A673 (cell line): ENCODE data around the gene PTK7. TPM values are rescaled to one million over a fixed set of nuclear protein-coding genes. Genes with fewer than 3 reads are reported as not detected.

ENCODE experiments used
- BruUV-seq: library from RNA; stranded (reverse); fragments of 400-500 nt; replicated peaks from 2 replicates; lab custom pipeline; 2021; lab: Mats Ljungman, UMichigan
- CTCF ChIA-PET: fragments of 300-600 bp; sonication (Branson Sonifier 250); formaldehyde crosslinking; loops from one replicate; lab custom pipeline; 2022; ENCODE audit warnings: antibody characterized with exemption; lab: Charles Lee
- POLR2A ChIA-PET: fragments of 300-600 bp; sonication (Branson Sonifier 250); formaldehyde crosslinking; loops from one replicate; lab custom pipeline; 2022; ENCODE audit warnings: antibody characterized with exemption; ENCODE audit not compliant: low non-redundant PET; lab: Charles Lee
- DNase-seq: peaks from one replicate; pipeline ENCODE4 v3.0.0-alpha.2; 2015; ENCODE audit warnings: low spot score
- H3K27ac ChIP-seq: fragments of 200-600 bp; sonication (generic); 2 replicates; pipeline ENCODE4 v1.5.1; 2016; ENCODE audit warnings: mixed run types, low read depth, mild to moderate bottlenecking, mixed read lengths, antibody characterized with exemption, low read length; ENCODE audit not compliant: poor library complexity, severe bottlenecking
- H3K27me3 ChIP-seq: fragments of 200-600 bp; sonication (generic); replicated peaks from 2 replicates; pipeline ENCODE4 v1.6.1; 2017; ENCODE audit warnings: mixed run types, low read depth, mild to moderate bottlenecking, mixed read lengths, antibody characterized with exemption, low read length; ENCODE audit not compliant: insufficient read depth, poor library complexity
- H3K36me3 ChIP-seq: fragments of 200-600 bp; sonication (generic); 2 replicates; pipeline ENCODE4 v1.6.1; 2016; ENCODE audit warnings: mixed run types, mild to moderate bottlenecking, mixed read lengths, antibody characterized with exemption, low read length; ENCODE audit not compliant: insufficient read depth, poor library complexity, severe bottlenecking
- H3K4me1 ChIP-seq: fragments of 200-600 bp; sonication (generic); 2 replicates; pipeline ENCODE4 v1.6.1; 2017; ENCODE audit warnings: mixed run types, mild to moderate bottlenecking, mixed read lengths, antibody characterized with exemption, low read length; ENCODE audit not compliant: insufficient read depth, poor library complexity, severe bottlenecking
- H3K4me3 ChIP-seq: fragments of 200-600 bp; sonication (generic); 2 replicates; pipeline ENCODE4 v1.5.1; 2016; ENCODE audit warnings: low read depth, mixed run types, mild to moderate bottlenecking, mixed read lengths, low read length; ENCODE audit not compliant: poor library complexity, severe bottlenecking
- H3K9me3 ChIP-seq: fragments of 200-600 bp; sonication (generic); 2 replicates; pipeline ENCODE4 v1.6.1; 2016; ENCODE audit warnings: mixed run types, low read depth, mild to moderate bottlenecking, mixed read lengths, antibody characterized with exemption, low read length; ENCODE audit not compliant: poor library complexity, severe bottlenecking
- EZH2 ChIP-seq: fragments of 200-600 bp; sonication (generic); IDR thresholded peaks from 2 replicates; pipeline ENCODE4 v1.6.1; 2017; ENCODE audit warnings: borderline replicate concordance, low read depth, mild to moderate bottlenecking, mixed read lengths, antibody characterized with exemption, low read length; ENCODE audit not compliant: poor library complexity, severe bottlenecking
- intact Hi-C: fragments of 100-400 bp; cut with micrococcal nuclease; formaldehyde crosslinking; loops from one replicate; pipeline ENCODE4 v1.10.0; 2022; ENCODE audit not compliant: unreplicated experiment
- total RNA-seq: library from RNA; stranded (reverse); gene quantifications from 2 replicates; pipeline ENCODE4 v1.2.3, GENCODE V29; 2021
- TF ChIP-seq, protein P1 (sequence below): fragments of 300-800, 200-600 bp; sonication (generic); conservative IDR thresholded peaks from 2 replicates; pipeline ENCODE4 v1.5.1; 2017; ENCODE audit warnings: low read depth, mild to moderate bottlenecking, antibody characterized with exemption, low read length, moderate library complexity, mixed read lengths

The PTK7 gene
- total RNA-seq, 1 experiment from 2014 or later, result 84.5 TPM

GRCh38 chr6:43120944-43121913, 45.1 kb downstream of the PTK7 start:
- CTCF ChIA-PET, result no interaction called here
- intact Hi-C loops, result no loop called here
- no TSS peak for BruUV-seq
- H3K4me3 ChIP-seq, result no peak overlapping the region
- H3K9me3 ChIP-seq, result no peaks in the 10 kb centered on the region
- no peak for TF ChIP-seq EZH2
- TF ChIP-seq, protein P1, sequence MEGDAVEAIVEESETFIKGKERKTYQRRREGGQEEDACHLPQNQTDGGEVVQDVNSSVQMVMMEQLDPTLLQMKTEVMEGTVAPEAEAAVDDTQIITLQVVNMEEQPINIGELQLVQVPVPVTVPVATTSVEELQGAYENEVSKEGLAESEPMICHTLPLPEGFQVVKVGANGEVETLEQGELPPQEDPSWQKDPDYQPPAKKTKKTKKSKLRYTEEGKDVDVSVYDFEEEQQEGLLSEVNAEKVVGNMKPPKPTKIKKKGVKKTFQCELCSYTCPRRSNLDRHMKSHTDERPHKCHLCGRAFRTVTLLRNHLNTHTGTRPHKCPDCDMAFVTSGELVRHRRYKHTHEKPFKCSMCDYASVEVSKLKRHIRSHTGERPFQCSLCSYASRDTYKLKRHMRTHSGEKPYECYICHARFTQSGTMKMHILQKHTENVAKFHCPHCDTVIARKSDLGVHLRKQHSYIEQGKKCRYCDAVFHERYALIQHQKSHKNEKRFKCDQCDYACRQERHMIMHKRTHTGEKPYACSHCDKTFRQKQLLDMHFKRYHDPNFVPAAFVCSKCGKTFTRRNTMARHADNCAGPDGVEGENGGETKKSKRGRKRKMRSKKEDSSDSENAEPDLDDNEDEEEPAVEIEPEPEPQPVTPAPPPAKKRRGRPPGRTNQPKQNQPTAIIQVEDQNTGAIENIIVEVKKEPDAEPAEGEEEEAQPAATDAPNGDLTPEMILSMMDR, result no peak
- no peaks in the 10 kb centered on the region for H3K27me3 ChIP-seq
- POLR2A ChIA-PET, result no interaction called here
- H3K4me1 ChIP-seq, result peaks cover 12% of the 10 kb centered on the region
- DNase-seq, result peak; percentile 83
- H3K36me3 ChIP-seq, result no peaks in the 10 kb centered on the region
- H3K27ac ChIP-seq, result peak overlapping the region; percentile 64

DNA sequence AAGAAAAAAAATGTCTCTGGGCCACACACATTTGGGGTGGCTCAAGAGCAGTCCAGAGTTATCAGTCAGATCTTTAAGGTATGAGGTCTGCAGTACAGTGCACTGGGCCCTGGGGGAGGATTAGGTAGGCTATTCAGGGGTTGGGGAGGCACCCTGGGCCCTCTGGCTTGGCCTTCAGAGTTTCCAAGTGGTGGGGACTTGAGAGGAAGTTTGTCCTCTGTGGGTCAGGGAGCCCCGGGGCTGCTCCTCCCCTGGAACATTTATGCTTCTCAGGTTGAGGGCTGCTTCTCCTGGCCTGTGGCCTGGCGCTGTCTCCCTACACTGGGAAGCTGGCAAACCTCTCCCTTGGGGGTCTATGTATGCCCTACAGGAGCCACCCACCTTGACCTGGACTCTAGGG, 46.0 kb downstream of the PTK7 start:
- ChIA-PET POLR2A (no interaction called here), CTCF (no interaction called here)

GRCh38 chr6:43123461-43124314, 47.6 kb downstream of the PTK7 start:
- Histone ChIP-seq H3K27me3 (no peaks in the 10 kb centered on the region), H3K4me1 (peaks cover 12% of the 10 kb centered on the region), H3K4me3 (no peak overlapping the region), H3K9me3 (no peaks in the 10 kb centered on the region), H3K36me3 (no peaks in the 10 kb centered on the region), H3K27ac (peak overlapping the region; percentile 32)
- DNase-seq, result no peak
- no TSS peak for BruUV-seq
- ChIA-PET POLR2A (no interaction called here), CTCF (no interaction called here)
- intact Hi-C loops, result no loop called here
- TF ChIP-seq EZH2, result no peak
- TF ChIP-seq, protein P1, result no peak

More for the DNA sequence above, 46.0 kb downstream of the PTK7 start:
- Histone ChIP-seq H3K4me1 (peaks cover 12% of the 10 kb centered on the region), H3K27me3 (no peaks in the 10 kb centered on the region), H3K36me3 (no peaks in the 10 kb centered on the region), H3K9me3 (no peaks in the 10 kb centered on the region), H3K4me3 (no peak overlapping the region), H3K27ac (peak overlapping the region; percentile 64)
- no peak for DNase-seq
- TF ChIP-seq EZH2, result no peak
- TF ChIP-seq, protein P1, result no peak
- intact Hi-C loops, result no loop called here
- no TSS peak for BruUV-seq
